Lung (tissue), 12 donors: ENCODE results near the gene DEDD2. TPM values are rescaled to one million over a fixed set of nuclear protein-coding genes. Genes with fewer than 3 reads are reported as not detected.

ENCODE experiments used
- ATAC-seq: fragments of 200-7000 bp; cut with Tn5 transposase; one replicate; pipeline ENCODE4 v1.9.1; 2020; ENCODE audit warnings: moderate number of reproducible peaks; ENCODE audit not compliant: insufficient read depth, low FRiP score
- DNase-seq, 3 donors: peaks; one replicate each; pipeline ENCODE4 v3.0.0-alpha.2; 2013 to 2017
- H3K27ac ChIP-seq, 2 donors: one replicate each; pipeline ENCODE4 v1.5.1; 2013; ENCODE audit warnings: mild to moderate bottlenecking in 2 of 2, moderate library complexity in 2 of 2, control low read depth in 1 of 2, inconsistent platforms in 1 of 2, low read depth in 1 of 2, low read length in 1 of 2
- H3K27me3 ChIP-seq, 3 donors: one replicate each; pipeline ENCODE4 v1.5.1; 2013; ENCODE audit warnings: low read length in 2 of 3; ENCODE audit not compliant: control insufficient read depth in 3 of 3, insufficient read depth in 3 of 3
- H3K36me3 ChIP-seq, 4 donors: one replicate each; pipeline ENCODE4 v1.5.1; 2013; ENCODE audit warnings: low read length in 4 of 4, mild to moderate bottlenecking in 1 of 4, moderate library complexity in 1 of 4; ENCODE audit not compliant: control insufficient read depth in 4 of 4, insufficient read depth in 4 of 4
- H3K4me1 ChIP-seq, 5 donors: one replicate each; pipeline ENCODE4 v1.5.1; 2013; ENCODE audit warnings: low read length in 5 of 5, mild to moderate bottlenecking in 2 of 5, moderate library complexity in 1 of 5; ENCODE audit not compliant: control insufficient read depth in 5 of 5, insufficient read depth in 5 of 5
- H3K4me3 ChIP-seq: one replicate; pipeline ENCODE4 v1.5.1; 2013; ENCODE audit warnings: mild to moderate bottlenecking, control low read depth, moderate library complexity
- H3K9ac ChIP-seq, 2 donors: one replicate each; pipeline ENCODE4 v1.5.1; 2013; ENCODE audit warnings: low read length in 2 of 2, control low read depth in 1 of 2; ENCODE audit not compliant: insufficient read depth in 1 of 2
- H3K9me3 ChIP-seq, 4 donors: one replicate each; pipeline ENCODE4 v1.5.1; 2013; ENCODE audit warnings: low read length in 3 of 4, mild to moderate bottlenecking in 1 of 4, moderate library complexity in 1 of 4; ENCODE audit not compliant: control insufficient read depth in 4 of 4, insufficient read depth in 3 of 4
- CTCF ChIP-seq: IDR thresholded peaks from 2 replicates; pipeline ENCODE4 v1.5.1; 2012; ENCODE audit warnings: mild to moderate bottlenecking; ENCODE audit errors: control extremely low read depth, extremely low read depth
- WGBS, 2 donors: extraction: QIAGEN DNeasy Blood & Tissue Kit; methylation state at CpG; one replicate each; pipeline ENCODE4 v1.1.7; 2013; 5-methylcytosine and 5-hydroxymethylcytosine counted together
- polyA plus RNA-seq, 2 donors: library from polyadenylated mRNA; stranded (reverse); fragments of 200-250 nt; gene quantifications; one replicate each; pipeline ENCODE4 v1.2.1, GENCODE V29; 2013
- total RNA-seq, 2 donors: library from RNA; depleted of rRNA in 1 of 2; stranded (reverse); fragments of >200 nt in 1 of 2; gene quantifications; one replicate each; pipeline ENCODE4 v1.2.1, GENCODE V29; 2014 to 2021
- donor health status: control.
- donor health status: control.
- donor health status: Bipolar disorder and iron deficiency.
- donor health status: healthy.
- donor health status: DM: yes; HTN: yes; CAD: no.

DEDD2 gene
- total and polyA plus RNA-seq, 4 donors, result 31.4 to 60.8 (median 36.7) TPM

DNA sequence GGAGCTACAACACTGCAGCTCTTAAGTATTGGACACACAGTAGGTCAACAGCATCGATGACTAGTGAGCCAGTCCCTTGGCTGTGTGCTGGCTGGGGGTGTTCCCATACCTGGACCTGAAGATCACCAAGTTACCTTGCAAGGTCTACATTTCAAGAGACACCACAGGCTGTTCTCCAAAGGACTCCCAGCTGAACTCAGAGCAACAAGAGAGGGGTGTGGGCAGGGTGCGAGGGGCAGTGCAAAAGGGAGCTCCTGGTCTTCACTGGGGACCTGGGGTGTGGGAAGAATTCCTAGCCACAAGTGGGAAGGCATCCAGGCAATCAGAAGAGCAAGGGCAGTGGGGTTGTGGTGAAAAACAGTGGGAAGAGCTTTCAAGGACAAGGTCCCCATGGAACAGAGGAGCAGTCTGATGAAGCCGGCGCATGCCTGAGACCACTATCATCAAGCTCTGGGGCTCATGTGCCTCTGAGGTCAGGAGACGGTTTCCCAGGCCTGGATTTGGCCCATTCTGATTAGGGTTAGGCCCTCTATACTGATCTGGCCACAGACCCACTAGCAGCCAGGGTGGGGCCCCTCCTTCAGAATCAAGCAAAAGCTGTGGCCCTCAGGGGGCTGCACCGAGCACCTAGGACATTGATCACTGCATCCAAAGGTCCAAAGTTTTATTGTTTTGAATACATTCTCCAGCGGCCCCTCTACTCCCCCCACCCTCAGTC lies 29.6 kb upstream of the DEDD2 start:
- Histone ChIP-seq H3K36me3 (peaks cover 7 to 19% (median 16%) of the 10 kb centered on the region in 4 donors), H3K9me3 (no peaks in the 10 kb centered on the region), H3K9ac (no peak overlapping the region), H3K4me1 (peaks cover 11 to 43% (median 21%) of the 10 kb centered on the region in 5 donors), H3K27ac (peak overlapping the region; percentile 4 to 32), H3K4me3 (no peak overlapping the region), H3K27me3 (no peaks in the 10 kb centered on the region)
- 85 to 92% methylated on average over 7 of the region's 7 CpGs for WGBS, 2 donors
- TF ChIP-seq CTCF, result no peak
- DNase-seq, result no peak
- no peak for ATAC-seq

DNA sequence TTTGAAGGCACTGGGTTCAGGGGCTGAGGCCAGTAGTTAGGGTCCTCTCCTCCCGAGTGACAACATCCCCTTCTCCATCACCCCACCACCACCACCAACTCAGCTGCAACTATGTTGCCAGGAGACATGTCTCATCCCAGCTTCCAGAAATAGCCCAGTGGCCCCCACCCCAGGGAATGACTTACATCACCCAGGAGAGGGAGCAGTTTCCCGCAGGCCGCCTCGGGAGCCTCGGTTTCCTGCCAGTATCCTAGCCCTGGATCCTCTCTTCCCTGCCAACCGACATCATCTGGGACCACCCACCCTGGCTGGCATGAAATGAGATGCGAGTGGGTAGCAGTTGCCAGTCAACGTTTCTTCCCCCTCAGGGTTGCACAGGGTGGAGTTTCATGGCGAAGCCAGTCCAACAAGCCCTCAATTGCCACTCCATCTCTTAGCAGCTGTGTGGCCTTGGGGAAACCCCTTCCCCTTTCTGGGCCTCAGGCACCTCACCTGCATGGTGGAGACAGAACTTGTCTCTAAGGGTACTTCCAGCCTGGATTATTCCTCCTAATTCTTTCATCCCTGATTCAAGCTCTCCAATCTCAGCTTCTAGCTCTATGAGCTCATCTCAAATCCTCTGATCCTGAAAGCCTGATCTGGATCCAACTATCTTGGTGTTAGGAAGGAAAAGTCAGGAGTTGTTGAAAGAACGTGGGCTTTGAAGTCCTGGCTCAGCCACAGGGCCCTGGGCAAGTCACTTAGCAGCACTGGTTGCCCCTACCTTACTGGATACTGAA lies 28.9 kb upstream of the DEDD2 start:
- DNase-seq (peak; percentile 62 to 68 (median 67)), ATAC-seq (no peak)
- Histone ChIP-seq H3K9me3 (no peaks in the 10 kb centered on the region), H3K27ac (peak overlapping the region; percentile 4 to 32), H3K4me1 (peaks cover 4 to 40% (median 16%) of the 10 kb centered on the region in 5 donors), H3K27me3 (no peaks in the 10 kb centered on the region), H3K4me3 (no peak overlapping the region), H3K36me3 (peaks cover 7 to 19% (median 16%) of the 10 kb centered on the region in 4 donors), H3K9ac (peak overlapping the region in 1 of 2 donors; percentile 9)
- TF ChIP-seq CTCF, result peak; percentile 29
- WGBS, 2 donors, result 29 to 37% methylated on average over 10 of the region's 10 CpGs

DNA sequence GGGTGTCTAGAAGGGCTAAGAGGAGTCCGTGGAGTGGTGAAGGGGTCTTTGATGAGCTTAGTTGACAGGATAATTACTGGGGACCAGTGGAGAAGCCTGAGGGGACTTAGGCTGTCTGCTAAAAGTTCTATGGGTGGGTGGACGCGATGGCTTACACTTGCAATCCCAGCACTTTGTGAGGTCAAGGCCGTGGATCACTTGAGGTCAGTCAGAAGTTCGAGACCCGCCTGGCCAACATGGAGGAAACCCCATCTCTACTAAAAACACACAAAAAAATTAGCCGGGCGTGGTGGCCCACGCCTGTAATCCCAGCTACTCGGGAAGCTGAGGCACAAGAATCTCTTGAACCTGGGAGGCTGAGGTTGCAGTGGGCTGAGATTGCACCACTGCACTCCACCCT lies 27.8 kb upstream of the DEDD2 start:
- 77 to 85% methylated on average over 10 of the region's 10 CpGs for WGBS, 2 donors
- peaks cover 7 to 21% (median 18%) of the 10 kb centered on the region in 4 donors for H3K36me3 ChIP-seq
- no peaks in the 10 kb centered on the region for H3K27me3 ChIP-seq
- peak overlapping the region; percentile 26 to 64 for H3K27ac ChIP-seq
- TF ChIP-seq CTCF, result no peak
- ATAC-seq (no peak), DNase-seq (no peak)
- H3K4me3 ChIP-seq, result no peak overlapping the region
- peak overlapping the region in 1 of 2 donors; percentile 20 for H3K9ac ChIP-seq
- no peaks in the 10 kb centered on the region for H3K9me3 ChIP-seq
- H3K4me1 ChIP-seq, result peaks cover 0 to 37% (median 7%) of the 10 kb centered on the region in 5 donors
